Activated naive CD4-positive, alpha-beta T cell treated with Interleukin-2 at 50 U/mL for 16 hours (primary cell): ENCODE data around the gene DAP.

Source experiments
- DNase-seq: peaks from one replicate; pipeline ENCODE4 v3.0.0-alpha.2; 2020

The DAP gene

DNA sequence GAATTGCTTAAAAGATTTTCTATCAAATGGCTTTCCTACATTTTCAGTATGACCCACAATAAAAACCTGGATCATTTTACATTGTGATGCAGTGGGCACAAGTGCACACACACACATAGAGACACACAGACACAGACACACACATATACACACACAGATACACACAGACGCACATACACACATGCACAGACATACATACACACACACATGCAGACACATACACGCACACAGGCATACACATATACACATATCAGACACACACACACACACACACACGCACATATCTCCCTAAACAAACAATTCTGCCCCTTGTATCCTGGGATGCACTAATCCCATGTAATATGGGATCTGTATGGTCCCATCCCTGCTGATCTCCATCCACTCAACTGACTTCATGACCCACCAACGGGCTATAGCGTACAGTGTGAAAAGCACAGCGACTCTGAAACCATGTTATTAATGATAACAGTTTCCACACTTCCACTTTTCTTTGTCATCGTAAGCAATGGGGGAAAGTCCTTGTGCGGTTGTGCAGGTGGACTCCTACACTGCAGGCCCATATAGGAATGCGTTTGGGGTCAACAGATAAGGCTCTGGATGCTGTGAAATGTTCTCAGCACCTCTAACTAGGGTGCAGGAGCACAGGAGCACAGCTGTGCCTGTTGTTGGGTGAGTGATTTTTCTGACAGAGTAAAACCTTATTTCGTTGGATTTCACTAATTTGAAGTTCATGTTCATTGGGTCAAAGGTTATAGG is 52.7 kb downstream of the DAP start:
- DNase-seq: no peak

DNA sequence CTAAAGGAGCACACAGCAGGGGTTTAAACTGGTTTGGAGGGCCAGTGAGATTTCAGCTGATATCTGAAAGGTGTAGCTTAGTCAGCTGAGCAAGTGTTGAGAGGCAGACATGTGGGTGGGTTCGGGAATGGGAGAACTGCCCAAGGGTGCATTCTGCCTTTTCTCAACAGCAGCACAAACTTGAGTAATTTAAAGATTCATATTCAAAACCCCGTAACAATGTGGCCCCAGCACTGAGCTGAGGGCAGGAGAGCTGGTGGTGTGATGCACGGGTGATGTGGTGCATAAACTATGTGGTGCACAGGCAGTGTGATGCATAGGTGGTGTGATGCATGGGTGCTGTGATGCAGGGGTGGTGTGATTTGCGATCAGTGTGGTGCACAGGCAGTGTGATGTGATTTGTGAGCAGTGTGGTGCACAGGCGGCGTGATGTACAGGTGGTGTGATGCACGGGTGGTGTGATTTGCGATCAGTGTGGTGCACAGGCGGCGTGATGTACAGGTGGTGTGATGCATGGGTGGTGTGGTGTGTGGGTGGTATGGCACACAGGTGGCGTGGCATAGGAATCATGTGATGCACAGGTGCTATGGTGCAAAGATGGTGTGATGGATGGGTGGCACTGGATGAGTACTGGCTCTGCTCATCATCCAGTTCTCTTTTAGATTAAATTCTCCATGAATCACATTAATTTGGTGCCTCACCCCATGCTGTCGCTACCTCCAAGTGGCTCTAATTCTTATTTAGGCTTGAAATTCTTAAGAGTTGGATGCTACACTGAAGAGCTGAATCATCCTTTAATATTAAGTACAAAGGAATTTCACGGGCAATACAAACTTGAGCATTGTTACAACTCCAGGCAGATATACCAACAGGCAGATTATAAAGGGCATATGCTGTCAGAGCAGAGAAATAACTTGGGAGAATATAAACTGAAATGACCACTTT is 53.6 kb downstream of the DAP start:
- no peak for DNase-seq

DNA sequence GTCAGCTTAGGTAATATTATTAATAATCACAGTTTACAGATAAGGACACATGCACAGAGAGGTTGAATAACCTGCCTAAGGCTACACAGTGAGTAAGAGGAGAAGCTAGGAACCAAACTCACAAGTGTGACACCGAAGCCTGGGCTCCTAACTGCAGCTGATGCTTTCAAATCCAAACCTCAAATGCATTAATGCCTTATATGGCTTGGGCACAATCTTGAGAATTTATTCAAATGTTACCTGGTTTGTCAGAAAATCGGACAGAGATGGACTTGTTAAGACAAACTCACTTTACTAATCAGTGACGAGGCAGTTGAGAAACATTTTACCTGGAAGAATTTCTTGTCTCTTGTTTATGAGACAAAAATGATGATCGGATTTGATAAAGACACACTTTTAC is 54.7 kb downstream of the DAP start:
- DNase-seq: no peak

DNA sequence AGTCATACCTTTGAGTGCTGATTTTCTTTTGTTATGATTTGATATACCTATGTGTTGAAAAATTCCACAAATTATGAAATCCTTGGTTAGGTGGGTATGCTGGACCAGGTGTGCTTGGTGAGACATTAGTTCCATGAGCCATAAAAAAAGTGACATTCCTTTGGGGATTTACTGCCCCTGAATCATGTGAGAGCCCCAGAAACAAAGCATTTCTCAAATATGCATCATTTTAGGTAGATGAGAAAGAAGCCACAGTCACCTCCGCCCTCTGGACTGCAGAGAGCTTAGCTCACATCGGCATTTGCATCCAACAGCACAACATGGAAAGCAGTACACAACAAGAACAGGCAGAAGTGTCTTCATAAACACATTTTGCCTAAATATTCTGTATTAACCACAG is 55.3 kb downstream of the DAP start:
- DNase-seq: no peak

DNA sequence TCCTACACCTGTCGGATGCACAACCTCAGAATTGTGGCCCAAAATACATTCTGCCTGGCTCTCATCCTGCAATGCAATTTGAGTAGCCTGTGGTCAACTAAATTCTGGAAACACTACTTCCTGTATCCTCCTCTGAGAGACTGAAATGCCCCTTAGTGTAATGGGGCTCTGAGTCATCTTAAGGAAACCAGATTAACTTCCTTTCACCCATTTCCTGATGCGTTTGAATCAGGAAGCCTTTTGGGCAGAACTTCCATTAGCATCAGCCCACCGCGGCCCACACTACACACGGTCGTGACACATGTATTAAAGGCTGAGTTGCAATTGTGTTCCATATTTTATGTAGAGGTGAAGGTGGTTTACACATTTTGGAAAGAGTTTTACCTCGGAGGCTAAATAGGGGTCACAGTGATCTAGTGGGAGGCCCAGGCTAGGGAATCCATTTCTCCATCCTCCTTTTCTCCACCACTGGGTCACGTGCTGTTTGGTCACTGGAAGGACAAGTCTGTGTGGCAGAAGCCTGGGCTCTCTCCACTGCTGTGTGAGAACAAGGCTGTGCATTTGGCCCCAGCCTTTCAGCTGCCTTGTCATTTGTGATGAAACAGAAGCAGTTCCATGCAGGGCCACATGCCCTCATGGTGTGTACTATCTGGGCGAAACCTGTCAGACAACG is 55.9 kb downstream of the DAP start:
- peak; percentile 12 for DNase-seq

DNA sequence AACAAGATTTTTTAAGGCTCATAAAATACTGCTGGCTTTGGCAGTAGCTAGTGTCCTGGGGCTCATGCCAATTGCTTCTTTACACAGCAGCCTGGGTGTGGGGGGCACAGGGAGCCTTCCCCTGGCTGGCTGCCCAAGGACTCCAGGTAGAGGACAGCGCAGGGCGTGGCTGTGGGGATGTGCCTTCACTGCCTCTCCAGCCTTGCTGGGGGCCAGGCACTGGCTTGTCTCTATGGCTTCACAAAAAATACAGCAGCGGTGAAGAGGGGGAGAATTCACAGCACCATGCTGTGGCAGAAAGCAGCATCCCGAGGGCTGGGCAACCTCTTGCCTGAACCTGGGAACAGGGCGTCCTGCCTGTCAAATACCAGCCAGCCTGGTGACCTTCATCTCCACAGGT is 57.4 kb downstream of the DAP start:
- DNase-seq: no peak

DNA sequence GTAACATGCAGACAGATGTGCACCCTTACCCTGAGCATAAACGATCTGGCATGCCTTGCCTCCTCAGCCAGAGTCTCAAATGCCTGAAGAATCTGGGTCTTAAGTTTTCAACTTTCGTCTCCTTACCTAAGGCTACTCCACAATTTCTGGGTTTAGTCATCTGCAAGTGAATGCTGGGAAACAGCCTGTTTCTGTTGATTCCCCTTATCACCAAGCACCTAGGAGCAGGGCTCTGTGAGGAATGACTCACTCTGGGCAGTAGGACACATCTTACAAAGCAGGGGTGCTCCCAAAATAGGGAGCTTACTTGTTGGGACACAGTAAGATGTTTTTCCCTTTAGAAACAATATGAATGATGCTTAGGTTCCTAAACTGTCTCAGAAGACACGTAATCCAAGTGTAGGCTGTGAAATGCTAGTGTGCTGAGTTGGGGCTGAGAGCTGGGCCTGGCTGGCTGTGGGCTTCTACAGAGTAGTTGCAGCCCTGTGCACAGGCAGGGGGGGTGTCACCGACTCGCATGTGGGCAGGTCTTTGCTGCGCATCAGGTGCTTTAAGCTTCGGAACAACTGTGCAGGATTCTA is 58.0 kb downstream of the DAP start:
- no peak for DNase-seq

DNA sequence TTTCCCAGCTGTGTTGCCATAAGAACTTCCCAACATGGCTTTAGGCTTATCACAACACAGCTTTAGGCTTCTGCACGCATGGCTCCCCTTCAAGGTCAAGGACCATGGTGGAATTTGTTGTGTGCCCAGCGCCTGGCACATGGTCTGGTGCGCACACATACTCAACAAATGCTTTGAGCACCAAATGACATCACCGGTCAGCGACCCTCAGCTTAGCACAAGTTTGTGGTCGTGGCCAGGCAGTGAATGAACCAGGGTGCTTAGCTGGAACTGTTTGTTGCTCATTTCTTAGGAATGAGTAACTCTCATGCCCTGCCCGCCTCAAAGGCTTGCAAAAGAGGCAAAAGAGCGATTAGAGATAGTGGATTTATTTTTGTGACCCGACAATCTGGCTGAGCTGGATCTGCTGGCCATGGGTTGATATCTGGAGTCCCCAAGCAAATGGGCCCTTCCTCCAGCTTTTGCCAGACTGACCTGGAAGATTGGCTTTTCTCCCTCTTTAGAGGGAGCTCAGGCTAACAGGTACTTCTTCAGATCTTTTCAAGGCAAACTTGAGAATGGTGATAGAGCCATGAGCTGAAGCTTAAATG is 58.9 kb downstream of the DAP start:
- no peak for DNase-seq

DNA sequence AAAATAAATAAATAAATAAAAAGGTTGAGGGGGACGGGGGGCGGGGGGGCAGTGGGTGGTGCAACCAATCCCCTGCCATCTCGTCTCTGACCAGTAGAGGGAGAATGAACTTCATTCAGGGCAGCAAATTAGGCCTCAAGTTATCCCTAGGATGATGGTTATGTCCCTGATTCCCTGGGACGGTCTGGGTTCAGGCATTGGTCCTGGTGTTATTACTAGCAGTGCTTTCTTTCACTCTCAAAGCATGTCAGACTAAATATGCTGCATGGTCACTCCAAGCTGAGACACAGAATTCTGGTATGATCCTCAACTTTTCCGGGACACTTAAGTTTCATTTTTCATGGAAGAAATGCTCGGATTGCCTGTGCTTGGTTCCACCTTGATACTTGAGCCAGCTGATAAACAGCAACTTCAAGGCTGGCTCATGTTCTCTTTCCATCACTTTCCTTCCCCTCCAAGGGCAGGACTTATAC is 59.4 kb downstream of the DAP start:
- peak; percentile 24 for DNase-seq

DNA sequence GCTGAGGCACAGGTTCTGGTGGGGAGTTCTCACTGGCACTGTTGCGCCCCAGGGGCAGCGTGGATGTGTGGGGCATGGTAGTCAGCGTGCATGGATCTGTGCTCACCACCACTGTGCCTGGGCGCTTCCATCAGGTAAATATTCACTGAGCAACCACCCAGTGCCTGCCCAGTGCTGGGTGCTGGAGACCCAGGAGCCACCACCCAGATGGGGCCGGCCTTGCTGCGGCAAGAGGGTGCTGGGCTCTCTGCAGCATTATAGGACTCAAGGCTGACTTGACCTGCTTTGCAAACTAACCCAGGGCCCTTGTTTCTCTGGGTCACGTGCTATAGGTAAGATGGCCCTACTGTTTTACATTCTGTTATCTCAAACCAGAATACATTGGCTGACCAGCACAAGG is 60.5 kb downstream of the DAP start:
- DNase-seq: no peak

DNA sequence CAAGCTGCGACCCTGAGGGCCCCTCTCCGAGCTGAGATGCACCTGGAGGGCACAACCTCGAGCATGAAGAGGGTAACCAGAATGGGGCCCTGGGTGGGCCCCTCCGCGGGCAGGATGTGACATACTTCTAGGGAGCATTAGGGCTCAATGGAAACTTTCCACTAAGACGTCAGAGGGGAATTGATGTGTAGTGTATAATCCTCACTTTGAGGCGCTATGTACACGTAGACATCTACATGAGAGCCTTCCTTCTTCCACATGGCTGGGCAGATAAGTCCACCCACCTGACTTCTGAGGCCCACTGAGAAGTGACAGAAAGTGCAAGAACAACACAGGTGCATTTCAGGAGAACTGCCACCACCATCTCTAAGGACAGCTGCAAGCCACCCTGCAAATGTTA is 61.0 kb downstream of the DAP start:
- no peak for DNase-seq

DNA sequence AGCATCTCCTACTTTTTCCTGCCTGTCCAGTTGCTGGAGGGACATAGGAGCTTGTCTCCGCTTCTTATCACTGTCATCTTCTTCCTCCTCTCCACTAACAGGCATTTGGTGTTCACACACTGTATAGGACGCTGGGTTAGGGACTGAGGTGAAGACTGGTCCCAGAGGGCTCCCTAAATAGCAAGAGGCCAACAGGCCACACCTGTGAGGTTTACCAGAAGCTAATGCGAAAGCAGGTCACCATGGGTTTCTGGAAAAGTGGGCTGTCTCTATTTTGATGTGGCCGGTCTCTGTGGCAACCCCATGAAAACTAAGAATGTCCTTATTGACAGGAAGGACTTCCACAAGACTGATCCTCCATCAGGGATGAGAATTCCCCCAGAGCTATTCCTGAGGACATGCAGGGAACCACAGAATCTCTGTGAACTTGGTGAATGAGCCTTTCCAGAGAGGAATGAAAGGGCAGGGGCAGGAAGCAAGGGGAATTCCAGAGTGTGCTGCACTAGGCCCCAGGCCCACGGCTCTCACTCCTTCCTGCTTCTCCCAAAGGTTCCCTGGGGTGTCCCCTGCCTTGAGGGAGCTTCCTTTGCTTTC is 61.7 kb downstream of the DAP start:
- DNase-seq: no peak

DNA sequence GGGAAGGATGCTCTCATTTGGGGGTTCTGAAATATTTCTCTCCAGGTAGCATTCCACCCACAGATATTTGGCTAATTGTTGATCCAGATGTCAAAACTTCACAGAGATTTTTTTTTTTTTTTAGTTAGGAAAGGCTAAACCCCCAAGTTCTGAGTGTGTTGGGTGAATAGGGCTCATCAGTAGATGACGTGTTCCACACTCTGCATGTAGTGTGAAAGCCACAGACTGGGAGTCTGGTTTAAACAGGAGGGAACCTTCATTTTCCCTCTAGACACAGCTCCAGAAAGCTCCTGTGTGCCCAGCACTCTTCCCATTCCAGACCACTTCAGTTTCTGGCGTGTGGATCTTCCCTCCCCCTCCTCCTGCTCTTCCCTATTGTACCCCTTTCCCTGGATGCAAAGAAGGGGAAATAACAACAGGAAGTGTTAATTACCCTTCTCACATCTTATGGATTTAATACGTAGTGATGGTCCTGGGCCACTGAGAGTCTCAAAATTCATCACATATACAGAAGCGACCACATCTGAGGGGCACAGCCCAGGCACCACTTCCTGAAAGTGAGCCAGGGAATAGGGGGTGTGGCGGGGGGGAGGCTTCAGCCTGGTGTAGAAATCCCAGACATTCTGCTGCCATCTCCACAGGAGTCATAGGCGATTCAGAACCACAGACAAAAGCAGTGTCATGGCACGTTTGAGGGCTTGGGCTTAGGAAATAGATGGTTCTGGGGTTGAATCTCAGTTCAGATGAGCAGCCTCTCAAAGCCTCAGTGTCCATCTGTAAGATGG is 65.1 kb downstream of the DAP start:
- no peak for DNase-seq

DNA sequence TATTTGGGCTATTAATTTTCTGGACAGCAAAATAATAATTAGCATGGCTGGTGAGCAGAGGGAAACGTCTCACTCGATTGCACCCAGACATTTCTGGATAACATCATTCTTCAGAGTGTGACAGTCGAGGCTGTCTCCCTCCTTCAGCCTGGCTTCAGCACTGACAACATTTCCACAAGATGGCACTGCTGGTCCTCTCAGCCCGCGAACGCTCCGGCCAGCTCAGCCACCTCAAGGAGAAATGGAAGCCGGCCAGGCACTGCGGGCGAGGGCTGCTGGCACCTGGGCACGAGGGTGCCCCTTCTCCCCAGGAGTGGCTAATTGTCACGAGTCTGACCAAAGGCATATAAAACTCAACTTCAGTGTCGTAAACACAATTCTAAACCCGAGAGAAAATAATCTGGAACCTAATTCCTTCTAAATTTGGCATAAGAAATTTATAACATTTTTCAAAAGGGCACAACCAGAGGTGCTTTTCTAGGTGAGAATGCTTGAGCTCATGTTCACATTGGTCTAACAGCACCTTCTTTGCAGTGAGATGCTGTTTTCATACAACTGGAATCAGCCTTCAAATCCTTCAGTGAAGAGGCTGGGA is 65.9 kb downstream of the DAP start:
- DNase-seq: no peak

DNA sequence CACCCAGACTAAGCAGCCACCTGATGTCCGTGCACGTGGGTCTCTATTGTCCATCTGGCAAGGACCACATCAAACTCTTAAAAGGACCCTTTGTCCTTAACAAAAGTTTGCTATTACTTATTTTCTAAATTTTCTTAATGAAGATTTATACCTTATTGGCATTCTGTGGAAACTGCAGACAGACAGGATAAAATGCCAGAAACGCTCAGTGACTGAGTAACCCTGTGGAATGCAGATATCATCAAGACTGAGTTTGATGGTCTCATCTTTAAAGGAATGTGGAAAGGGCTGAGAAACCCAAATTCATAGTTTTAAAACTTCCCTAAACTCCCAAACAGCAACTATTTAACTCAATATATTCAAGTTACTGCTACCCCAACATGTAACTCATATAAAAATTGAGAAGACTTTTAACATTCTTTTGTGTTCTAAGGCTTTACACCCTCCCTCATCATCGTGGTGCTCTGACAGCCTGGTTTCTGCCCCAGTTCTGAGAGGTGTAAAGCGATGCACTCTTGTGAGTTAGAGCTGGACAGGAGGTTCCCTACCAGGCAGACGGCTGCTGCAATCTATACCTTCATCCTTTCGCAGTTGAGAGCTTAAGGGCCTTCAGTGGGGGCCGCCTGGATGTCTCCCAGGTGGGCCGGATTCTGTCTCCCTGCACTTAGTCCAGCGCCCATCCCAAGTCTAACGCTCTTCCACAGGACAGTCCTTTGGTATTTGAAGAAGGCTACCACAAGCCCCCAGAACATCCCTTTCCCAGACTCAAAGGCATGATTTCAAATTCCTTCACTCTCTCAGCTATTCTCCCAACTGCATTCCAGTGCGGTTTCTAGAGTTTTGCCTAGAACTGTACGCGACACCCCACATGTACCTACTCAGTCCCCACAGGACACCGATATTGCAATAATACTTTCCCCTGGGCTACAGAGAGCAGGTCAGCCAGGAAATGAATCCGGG is 68.9 kb downstream of the DAP start:
- no peak for DNase-seq

DNA sequence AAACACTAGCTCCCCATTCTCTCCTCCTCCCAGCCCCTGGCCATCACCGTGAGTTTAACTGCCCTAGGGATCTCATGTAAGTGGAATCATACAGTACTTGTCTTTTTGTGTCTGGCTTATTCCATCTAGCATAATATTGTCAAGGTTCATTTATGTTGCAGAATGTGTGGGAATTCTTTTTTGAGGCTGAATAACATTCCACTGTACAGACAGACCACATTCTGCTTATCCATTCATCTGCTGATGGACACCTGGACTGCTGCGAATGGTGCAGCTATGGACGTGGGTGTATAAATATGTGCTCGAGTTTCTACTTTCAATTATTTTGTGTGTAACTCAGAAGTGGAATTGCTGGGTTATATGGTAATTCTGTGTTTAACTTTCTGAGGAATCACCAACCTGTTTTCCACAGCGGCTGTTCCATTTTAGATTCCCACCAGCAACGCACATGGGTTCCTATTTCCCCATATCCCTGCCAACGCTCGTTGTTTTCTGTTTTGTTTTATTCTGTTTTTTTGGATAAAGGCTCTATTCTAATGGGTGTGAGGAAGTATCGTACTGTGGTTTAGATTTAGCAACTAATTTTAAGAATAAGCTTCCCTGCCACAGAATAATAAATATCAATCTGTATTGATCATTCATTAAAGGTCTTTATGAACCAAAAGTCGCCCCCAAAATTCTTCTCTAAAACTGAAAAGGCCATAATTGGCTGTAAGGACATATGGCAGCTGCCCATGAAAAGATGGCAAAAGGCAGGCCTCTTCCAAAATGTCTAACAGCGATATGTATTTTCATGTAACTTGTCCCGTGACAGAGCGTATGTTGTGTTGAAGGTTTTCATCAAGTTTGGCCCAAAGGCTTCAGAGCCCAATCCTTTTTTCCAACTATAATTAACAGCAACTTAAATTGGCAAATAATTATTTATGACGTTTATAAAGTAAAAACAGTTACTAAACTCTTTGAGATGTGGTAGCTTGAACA is 70.3 kb downstream of the DAP start:
- DNase-seq: no peak

DNA sequence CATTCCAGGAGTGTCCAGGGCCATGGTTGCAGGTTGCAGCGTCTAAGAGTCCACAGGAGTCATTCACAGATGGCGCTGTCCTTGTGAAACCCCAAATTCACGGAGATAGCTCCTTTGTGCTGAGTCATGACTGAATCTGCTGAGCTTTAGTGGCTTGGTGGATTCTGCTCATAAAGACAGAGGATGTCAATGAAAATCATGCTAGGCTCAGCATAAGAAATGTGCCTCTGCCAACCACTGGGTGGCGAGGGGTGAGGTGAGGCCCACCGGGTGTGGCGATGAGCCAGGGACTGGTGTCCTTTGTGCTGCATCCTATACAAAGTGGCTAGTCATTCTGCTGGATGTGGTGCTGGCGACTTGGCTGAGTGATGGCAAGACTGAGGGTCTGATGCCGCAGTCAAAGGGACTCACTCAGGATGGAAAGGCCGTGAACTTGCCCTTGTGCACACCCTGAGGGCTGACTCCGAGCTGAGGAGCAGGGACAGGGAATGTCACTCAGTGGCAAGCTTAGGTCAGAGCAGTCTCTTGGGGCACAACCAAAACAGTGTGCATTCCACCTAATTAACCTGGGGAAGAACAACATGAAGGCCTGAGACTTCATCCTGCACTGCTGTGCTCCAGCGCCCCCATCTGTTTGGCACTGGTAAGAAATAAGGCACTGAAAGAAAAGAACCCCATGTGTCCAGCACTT is 71.5 kb downstream of the DAP start:
- DNase-seq: peak; percentile 21

DNA sequence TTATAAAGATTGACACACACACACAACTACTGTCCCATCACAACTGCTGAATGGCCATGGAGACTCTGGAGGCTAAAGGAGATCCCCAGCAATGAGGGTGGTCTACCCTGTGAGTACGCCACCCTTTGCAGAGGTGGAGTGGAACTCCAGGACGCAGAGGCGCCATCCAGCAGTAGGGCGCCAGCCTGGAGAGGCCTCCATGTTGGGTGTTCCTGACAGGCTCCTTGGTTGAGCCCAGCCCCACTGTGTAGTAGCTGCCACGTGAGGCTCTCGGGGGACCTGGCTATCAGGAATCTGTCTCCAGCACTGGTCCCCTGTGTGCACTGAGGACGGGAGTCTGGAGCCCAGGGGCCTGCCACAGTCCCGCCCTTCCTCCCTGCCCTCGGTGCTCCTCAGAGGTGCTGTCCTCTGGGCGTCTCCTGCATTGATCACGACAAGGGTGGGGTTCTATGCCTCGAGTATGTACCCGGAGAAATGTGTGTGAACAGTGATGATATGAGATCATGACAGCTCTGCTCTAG is 72.3 kb downstream of the DAP start:
- no peak for DNase-seq
